ENCODE measurements around the gene SH3GL3. TPM values are rescaled to one million over a fixed set of nuclear protein-coding genes. Genes with fewer than 3 reads are reported as not detected.

The SH3GL3 gene
- total and polyA plus RNA-seq, 10 donors = 0.06 TPM; not detected in 9

DNA sequence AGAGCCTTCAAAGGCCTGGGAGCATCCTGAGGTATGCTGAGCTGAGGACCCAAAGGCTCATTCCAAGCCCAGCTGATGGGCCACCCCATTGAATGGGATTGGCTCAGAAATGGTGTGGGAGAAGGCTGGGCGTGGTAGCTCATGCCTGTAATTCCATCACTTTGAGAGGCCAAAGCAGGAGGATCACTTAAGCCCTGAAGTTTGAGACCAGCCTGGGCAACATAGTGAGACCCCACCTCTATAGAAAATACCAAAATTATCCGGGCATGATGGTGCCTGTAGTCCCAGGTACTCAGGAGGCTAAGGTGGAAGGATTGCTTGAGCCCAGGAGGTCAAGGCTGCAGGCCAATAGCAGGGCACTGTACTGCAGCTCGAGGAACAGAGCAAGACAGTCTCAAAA lies 163.0 kb downstream of the SH3GL3 start:
- intact Hi-C loops (cut with DNase I; ENCODE audit: low total_unique reads) = no loop called here
- DNase-seq = no peak
- WGBS, 5 donors = 74 to 80% (median 75%) methylated on average over 3 of the region's 3 CpGs
- TF ChIP-seq CTCF (IDR thresholded peaks at IDR 0.05 in 8 of 11, conservative IDR thresholded peaks at IDR 0.05 in 3 of 11) (no peak), POLR2AphosphoS5 (IDR thresholded peaks at IDR 0.05) (no peak), POLR2A (IDR thresholded peaks at IDR 0.05) (no peak)
- H3K27me3 ChIP-seq (replicated peaks in 1 of 7) = no peaks in the 10 kb centered on the region
- no peaks in the 10 kb centered on the region for H3K4me1 ChIP-seq
- H3K36me3 ChIP-seq = no peaks in the 10 kb centered on the region
- no peaks in the 10 kb centered on the region for H3K9me3 ChIP-seq
- H3K4me3 ChIP-seq = no peak overlapping the region
- H3K27ac ChIP-seq = no peak overlapping the region

DNA sequence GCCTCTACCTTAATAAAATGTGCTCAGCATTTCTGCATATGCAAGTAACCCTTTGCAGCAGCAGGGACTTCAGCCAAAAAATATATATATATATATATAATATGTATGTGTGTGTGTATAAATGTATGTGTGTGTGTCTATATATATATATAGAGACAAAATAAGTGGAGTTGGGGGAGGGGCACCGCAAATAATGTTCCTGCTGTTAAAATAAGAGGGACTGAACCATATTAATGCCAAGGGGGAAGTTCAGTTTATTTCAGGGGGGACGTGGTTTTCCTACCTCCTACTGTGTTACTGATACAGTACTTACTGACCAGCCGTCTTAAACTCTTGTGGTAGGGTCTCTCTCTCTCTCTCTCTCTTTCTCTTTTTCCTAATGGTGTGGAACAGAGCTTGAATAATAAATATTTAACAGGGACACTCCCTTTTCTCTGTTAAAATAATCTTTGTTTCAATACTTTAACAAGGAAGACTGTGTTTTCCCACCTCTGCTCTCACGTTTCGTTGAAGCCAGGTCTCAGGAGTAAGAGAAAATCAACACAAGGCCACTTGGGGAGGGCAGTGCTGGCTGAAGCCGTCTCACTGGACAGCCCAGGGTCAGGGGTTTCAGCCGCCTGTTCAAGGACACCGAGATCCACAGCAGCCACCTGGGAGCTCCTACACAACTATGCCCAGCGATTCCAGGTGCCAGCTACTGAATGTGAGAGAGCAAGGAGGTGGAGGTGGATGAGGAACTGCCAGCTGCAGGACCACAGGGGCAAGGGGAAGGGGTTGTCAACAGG lies 164.0 kb downstream of the SH3GL3 start:
- Histone ChIP-seq H3K9me3 (no peaks in the 10 kb centered on the region), H3K4me3 (no peak overlapping the region), H3K27ac (no peak overlapping the region), H3K36me3 (no peaks in the 10 kb centered on the region), H3K4me1 (no peaks in the 10 kb centered on the region), H3K27me3 (replicated peaks in 1 of 7) (no peaks in the 10 kb centered on the region)
- WGBS, 5 donors = 73 to 85% (median 79%) methylated on average over 9 of the region's 9 CpGs
- TF ChIP-seq POLR2A (IDR thresholded peaks at IDR 0.05) (no peak), POLR2AphosphoS5 (IDR thresholded peaks at IDR 0.05) (no peak), CTCF (IDR thresholded peaks at IDR 0.05 in 8 of 11, conservative IDR thresholded peaks at IDR 0.05 in 3 of 11) (no peak)
- DNase-seq = no peak
- intact Hi-C loops (cut with DNase I; ENCODE audit: low total_unique reads) = no loop called here

GRCh38 chr15:83612226-83612625 lies 165.1 kb downstream of the SH3GL3 start:
- intact Hi-C loops (cut with DNase I; ENCODE audit: low total_unique reads) = no loop called here
- Histone ChIP-seq H3K27ac (no peak overlapping the region), H3K4me1 (no peaks in the 10 kb centered on the region), H3K27me3 (replicated peaks in 1 of 7) (no peaks in the 10 kb centered on the region), H3K36me3 (no peaks in the 10 kb centered on the region), H3K9me3 (no peaks in the 10 kb centered on the region), H3K4me3 (no peak overlapping the region)
- TF ChIP-seq POLR2A (IDR thresholded peaks at IDR 0.05) (no peak), CTCF (IDR thresholded peaks at IDR 0.05 in 8 of 11, conservative IDR thresholded peaks at IDR 0.05 in 3 of 11) (no peak), POLR2AphosphoS5 (IDR thresholded peaks at IDR 0.05) (no peak)
- DNase-seq = no peak
- WGBS, 5 donors = 71 to 89% (median 82%) methylated on average over 3 to 5 of the region's 5 CpGs

- TF ChIP-seq CTCF (IDR thresholded peaks at IDR 0.05 in 8 of 11, conservative IDR thresholded peaks at IDR 0.05 in 3 of 11) (no peak), POLR2AphosphoS5 (IDR thresholded peaks at IDR 0.05) (no peak), POLR2A (IDR thresholded peaks at IDR 0.05) (no peak)
- no peaks in the 10 kb centered on the region for H3K4me1 ChIP-seq
- DNase-seq = no peak
- intact Hi-C loops (cut with DNase I; ENCODE audit: low total_unique reads) = no loop called here
- no peak overlapping the region for H3K27ac ChIP-seq
- 91 to 100% (median 96%) methylated on average over 2 of the region's 2 CpGs for WGBS, 5 donors
- H3K9me3 ChIP-seq = no peaks in the 10 kb centered on the region
- no peak overlapping the region for H3K4me3 ChIP-seq
- H3K36me3 ChIP-seq = no peaks in the 10 kb centered on the region
- H3K27me3 ChIP-seq (replicated peaks in 1 of 7) = no peaks in the 10 kb centered on the region
Observed at GRCh38 chr15:83612898-83613635, 165.9 kb downstream of the SH3GL3 start.
